NCI-H2081 treated with DMSO at 0.1 percent for 48 hours (cell line): ENCODE data around the gene TESK2.
"Not testable (repeated sequence)": the region's sequence is repeated elsewhere in the genome, so short reads cannot be mapped to it uniquely, and the experiment has no call there.

ENCODE experiments used
- DNase-seq: peaks from one replicate; lab custom pipeline; 2025; lab: John Stamatoyannopoulos, UW

The TESK2 gene

GRCh38 chr1:45490626-45491486 is at the start of gene TESK2:
Gene TESK2, minus strand, starts transcription at chr1:45491163. Its CDS starts 33,378 bp downstream, at chr1:45457785.
- peak; percentile 100 for DNase-seq

GRCh38 chr1:45536886-45537285 is 45.9 kb upstream of the TESK2 start:
- no peak for DNase-seq

DNA sequence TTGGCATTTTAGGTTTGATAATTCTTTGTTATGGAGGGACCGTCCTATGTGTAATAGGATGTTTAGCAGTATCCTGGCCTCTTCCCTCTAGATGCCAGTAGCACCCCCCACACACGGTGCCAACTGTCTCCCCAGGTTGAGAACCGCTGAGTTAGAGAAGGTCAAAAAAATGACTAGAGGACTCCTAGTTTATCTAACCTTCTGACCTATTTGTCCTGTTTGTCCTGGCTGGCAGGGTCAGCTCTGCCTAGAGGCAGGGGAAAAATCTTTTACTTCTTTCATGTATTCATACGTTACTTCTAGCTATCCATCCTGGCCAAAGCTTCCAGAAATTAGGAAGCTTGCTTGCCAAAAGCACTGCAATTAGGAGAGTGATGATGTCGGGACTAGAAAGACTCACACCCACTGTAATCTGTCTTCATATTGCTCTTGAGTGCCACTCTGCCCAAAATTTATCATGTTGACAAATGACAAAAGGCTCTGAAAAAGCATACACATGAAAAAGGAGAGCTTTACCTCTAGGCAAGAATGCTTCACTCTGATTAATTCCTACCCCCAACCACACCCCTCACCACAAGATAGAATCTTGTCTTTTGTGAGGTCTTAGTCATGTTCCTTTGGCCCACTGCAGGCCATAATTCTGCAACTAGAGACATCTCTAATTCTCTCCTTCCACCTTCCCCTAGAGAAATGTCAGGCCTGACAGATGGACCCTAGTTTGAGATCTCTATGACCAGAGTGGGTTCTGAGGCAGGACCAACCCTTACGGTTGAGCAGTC is 45.2 kb upstream of the TESK2 start:
- no peak for DNase-seq

- no peak for DNase-seq
These were observed 40.9 kb upstream of the TESK2 start for GRCh38 chr1:45531873-45532272.

DNA sequence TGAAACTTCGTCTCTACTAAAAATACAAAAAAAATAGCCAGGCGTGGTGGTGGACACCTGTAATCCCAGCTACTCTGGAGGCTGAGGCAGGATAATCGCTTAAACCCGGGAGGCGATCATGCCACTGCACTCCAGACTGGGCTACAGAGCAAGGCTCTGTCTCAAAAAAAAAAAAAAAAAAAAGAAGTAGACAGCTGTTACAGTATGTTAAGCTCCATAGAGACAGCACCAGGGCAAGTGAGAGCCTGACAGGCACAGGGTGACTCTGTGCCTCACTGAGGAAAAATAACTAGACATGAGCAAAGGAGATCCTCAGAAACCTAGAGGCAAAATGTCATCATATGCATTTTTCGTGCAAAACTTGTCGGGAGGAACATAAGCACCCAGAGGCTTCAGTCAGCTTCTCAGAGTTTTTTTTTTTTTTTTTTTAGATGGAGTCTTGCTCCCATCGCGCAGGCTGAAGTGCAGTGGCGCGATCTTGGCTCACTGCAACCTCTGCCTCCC is 39.7 kb upstream of the TESK2 start:
- no peak for DNase-seq

DNA sequence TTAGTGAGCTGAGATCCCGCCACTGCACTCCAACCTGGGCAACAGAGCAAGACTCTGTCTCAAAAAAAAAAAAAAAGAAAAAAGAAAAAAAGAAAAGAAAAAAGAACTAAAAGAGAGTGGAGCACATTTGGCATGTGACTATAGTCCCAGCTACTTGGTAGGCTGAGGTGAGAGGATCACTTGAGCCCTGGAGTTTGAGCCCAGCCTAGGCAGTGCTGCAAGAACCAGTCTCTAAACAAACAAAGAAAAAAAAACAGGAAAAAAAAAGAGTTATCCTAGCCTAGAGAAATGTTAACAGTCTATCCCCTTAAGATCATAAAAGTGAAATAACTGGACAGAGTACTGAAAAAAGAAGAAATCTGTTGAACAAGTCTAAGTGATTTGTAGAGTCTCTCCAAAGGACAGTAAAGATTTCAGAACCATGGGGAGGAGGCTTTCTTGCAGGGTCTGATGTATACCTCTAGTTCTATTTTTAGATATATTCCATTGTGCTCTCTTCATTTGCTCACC is 35.2 kb upstream of the TESK2 start:
- no peak for DNase-seq

DNA sequence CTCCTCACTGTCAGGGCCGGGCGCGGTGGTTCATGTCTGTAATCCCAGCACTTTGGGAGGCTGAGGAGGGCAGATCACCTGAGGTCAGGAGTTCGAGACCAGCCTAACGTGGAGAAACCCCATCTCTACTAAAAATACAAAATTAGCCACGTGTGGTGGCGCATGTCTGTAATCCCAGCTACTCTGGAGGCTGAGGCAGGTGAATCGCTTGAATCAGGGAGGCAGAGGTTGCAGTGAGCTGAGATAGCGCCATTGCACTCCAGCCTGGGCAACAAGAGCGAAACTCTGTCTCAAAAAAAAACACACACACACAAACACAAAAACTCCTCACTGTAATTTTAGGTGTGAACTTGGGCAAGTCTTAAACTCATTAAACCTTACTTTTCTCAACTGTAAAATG is 33.0 kb upstream of the TESK2 start:
- not testable (repeated sequence) for DNase-seq

DNA sequence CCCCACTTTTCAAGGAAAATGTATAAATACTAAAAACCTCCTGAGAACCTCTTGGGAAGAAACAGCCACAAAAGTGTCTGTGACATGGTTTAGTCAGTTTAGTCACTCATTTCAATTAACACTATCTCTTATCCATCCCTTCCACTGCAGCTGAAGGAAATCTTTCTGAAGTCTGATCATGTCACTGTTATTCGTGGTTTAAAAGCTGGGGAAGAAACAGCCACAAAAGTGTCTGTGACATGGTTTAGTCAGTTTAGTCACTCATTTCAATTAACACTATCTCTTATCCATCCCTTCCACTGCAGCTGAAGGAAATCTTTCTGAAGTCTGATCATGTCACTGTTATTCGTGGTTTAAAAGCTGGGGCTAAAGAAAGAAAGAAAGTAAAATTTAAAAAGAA is 32.6 kb upstream of the TESK2 start:
- not testable (repeated sequence) for DNase-seq

GRCh38 chr1:45522324-45523104 is 31.6 kb upstream of the TESK2 start:
- no peak for DNase-seq

- peak; percentile 94 for DNase-seq
These were observed 30.7 kb upstream of the TESK2 start, which contains the start of gene PRDX1 for GRCh38 chr1:45521413-45522323. Gene PRDX1, minus strand, starts transcription at chr1:45521884. Its CDS starts 2,841 bp downstream, at chr1:45519043.

DNA sequence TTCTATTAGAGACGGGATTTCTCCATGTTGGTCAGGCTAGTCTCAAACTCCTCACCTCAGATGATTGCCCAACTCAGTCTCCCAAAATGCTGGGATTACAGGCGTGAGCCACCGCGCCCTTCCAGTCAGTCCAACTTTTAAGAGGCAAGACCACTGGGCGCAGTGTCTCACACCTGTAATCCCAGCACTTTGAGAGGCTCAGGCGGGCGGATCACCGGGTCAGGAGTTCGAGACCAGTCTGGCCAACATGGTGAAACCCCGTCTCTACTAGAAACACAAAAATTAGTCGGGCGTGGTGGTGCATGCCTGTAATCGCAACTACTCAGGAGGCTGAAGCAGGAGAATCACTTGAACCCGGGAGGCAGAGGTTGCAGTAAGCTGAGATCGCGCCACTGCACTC is 28.8 kb upstream of the TESK2 start:
- DNase-seq: not testable (repeated sequence)

DNA sequence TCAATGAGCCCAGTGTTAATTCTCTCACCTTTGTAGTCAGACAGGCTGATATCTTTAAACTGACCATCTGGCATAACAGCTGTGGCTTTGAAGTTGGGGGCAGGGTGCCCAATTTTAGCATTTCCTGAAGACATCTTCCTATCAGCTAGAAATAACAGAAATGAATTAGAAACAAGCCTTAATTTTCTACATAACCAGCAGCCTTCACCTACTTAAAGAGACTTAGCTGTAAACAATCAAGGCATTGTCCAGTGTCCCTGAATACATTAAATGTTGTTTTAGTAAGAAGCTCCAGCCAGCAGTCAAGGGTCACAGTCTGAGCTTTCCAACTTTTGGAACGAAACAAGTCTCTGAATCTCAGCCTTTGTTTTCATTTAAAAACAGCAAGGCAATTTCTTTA is 27.9 kb upstream of the TESK2 start:
- no peak for DNase-seq

DNA sequence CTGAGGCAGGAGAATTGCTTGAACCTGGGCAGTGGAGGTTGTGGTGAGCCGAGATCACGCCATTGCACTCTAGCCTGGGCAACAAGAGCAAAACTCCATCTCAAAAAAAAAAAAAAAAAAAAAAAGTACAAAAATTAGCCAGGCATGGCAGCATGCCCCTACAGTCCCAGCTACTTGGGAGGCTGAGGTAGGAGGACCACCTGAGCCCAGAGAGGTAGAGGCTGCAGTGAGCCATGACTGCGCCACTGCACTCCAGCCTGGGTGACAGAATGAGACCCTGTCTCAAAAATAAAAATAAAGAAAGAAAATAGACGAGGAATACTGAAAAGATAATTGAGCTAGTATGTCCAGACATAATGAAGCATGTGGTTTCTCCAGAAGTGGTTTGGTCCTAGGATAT is 27.4 kb upstream of the TESK2 start:
- DNase-seq: not testable (repeated sequence)

DNA sequence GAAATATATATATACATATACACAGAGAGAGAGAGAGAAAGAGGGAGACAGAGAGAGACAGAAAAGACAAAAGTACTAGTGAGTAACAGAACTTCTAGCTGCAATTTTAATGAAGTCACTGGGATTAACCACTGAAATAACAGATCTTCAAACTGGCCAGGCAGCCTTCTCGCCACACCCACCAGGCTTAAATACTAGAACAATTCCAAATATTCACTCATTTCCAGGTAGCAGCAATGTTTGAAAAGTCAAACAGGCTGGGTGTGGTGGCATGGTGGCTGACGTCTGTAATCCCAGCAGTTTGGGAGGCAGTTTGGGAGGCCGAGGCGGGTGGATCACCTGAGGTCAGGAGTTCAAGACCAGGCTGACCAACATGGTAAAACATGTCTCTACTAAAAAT is 25.5 kb upstream of the TESK2 start:
- no peak for DNase-seq

DNA sequence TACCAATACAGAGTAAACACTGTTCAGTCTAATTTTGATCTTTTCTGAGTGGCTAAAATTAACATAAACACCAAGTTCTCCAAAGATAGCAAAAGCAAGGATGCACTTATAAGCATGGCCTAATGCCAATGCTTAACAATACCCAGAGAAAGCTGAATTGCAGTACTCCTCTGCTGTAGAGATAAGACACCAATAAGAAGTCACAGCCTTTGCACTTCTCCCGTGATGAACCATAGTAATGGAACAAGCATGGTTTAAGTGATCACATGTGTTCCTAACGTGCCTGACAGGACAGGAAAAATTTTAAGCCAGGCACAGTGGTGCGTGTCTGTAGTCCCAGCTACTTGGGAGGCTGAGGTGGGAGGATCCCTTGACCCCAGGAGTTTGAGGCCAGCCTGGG is 25.1 kb upstream of the TESK2 start:
- DNase-seq: no peak

DNA sequence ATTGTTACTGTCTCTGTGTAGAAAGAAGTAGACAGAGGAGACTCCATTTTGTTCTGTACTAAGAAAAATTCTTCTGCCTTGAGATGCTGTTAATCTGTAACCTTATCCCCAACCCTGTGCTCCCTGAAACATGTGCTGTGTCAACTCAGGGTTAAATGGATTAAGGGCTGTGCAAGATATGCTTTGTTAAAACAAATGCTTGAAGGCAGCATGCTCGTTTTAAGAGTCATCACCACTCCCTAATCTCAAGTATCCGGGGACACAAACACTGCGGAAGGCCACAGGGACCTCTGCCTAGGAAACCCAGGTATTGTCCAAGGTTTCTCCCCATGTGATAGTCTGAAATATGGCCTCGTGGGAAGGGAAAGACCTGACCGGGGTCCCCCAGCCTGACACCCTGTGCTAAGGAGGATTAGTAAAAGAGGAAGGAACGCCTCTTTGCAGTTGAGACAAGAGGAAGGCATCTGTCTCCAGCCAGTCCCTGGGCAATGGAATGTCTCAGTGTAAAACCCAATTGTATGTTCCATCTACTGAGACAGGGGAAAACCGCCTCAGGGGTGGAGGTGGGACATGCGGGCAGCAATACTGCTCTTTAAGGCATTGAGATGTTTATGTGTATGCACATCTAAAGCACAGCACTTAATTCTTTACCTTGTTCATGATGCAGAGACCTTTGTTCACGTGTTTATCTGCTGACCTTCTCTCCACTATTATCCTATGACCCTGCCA is 22.7 kb upstream of the TESK2 start:
- not testable (repeated sequence) for DNase-seq

GRCh38 chr1:45512641-45513054 is 21.7 kb upstream of the TESK2 start:
- DNase-seq: peak; percentile 46

DNA sequence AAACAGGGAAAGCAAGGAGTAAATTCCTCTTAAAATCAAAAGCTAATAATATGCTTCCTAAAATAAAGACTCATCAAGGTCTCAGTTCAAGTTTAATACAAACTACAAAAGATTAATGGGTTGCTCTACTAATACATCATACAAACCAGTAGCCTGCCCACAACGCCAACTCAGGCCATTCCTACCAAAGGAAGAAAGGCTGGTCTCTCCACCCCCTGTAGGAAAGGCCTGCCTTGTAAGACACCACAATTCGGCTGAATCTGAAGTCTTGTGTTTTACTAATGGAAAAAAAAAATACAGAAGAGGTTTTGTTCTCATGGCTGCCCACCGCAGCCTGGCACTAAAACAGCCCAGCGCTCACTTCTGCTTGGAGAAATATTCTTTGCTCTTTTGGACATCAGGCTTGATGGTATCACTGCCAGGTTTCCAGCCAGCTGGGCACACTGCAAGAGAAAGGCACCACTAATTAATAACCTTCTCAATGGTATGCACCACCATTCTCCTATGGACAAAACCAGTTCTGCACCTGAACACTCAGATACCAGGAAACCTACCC is 20.1 kb upstream of the TESK2 start:
- DNase-seq: no peak
